DMS53 (cell line): Measurements from ENCODE around the gene PAPPA.
A peak's percentile ranks its signal among the peaks of the same experiment; 100 is the strongest.

Source experiments
- DNase-seq: peaks from one replicate; lab custom pipeline; 2025; lab: John Stamatoyannopoulos, UW

PAPPA gene

GRCh38 chr9:116276651-116277121 lies 123.1 kb downstream of the PAPPA start:
- DNase-seq = no peak

DNA sequence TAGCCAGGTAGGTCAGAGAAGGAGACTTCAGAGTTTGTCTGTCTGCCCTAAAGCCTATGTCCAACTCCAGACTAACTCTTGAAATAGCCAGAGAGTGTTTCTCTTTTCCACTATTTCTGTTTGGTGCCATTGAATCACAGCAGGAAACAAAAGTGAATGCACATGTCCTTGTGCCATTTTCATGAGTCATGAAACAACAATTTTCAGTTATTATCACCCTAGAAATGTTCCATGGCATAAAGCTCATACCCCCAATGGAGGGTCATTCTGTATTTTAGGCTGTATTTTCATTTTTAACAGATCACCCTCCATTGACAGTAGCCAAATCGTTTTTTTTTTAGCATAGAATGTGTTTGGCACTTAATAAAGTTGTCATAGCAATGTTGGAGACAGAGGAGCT lies 124.7 kb downstream of the PAPPA start:
- peak; percentile 2 for DNase-seq

GRCh38 chr9:116279230-116279629 lies 125.6 kb downstream of the PAPPA start:
- no peak for DNase-seq

DNA sequence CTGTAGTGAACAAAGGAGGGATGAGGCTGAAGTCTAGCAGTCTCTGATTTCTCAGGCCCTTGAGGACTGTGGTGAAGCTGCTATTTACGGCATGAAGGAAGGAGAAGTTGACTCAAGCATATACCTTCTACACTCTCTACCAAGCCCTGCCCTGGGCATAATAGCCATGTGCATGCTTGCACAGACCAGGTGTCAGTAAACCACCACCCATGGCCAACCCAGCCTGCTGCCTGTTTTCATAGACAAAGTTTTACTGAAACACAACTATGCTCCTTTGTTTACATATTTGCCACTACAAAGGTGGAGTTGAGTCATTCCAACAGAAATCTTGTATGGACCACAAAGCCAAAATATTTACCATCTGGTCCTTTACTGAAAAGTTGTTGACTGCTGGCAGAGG lies 126.9 kb downstream of the PAPPA start:
- peak; percentile 54 for DNase-seq

DNA sequence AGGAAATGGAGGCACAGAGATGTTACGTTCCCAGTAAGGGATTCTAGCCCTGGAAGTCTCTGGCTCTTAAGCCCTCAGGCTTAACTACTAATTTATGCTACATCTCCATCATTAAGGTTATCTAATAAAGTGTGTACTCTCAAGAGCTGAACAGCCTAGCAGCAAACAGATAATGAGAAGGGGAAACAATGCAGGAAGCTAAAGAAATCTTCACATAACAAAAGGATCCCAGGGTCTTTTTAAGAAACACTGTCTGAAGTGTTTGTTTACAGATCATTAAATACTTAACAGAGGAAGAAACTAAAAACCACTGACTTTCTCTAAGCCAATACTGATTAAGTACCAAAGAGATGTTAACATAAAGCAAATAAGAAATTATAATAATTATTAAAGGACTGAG lies 129.0 kb downstream of the PAPPA start:
- DNase-seq = no peak

- no peak for DNase-seq
Observed at GRCh38 chr9:116284518-116284917, 130.9 kb downstream of the PAPPA start.

DNA sequence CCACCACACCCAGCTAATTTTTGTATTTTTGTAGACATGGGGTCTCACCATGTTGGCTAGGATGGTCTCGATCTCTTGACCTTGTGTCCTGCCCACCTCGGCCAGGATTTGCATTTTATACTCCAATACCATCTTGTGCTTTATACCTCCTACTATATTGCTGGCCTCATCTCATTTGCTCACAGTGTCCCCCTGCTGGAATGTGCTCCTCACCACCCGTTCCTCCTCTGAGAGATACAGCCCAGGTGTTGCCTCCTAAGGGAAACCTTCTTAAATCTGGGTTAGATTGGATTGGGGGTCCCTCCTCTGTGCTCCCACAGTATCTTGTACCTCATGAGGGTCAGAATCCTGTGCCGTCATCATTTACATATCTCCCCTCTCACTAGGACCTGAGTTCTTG lies 131.7 kb downstream of the PAPPA start:
- peak; percentile 16 for DNase-seq

DNA sequence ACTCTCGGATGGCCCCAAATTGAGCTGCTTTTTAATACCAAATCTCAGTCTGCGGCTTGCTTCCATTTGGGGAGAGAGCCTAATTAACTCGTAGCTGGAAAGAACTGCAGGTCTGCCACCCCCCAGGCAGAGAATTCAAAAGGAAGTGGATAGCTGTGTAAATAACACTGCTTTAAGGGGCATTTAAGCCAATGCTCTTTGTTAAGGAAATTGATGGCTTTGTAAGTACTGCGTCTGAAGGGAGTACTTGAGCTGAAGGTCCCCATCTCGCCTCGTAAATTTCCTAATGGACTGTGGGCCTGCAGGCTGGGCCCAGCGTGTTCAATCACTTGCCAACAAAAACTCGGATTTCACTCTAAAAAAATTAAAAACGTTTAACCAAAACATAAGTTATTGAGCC lies 132.7 kb downstream of the PAPPA start:
- DNase-seq = no peak

DNA sequence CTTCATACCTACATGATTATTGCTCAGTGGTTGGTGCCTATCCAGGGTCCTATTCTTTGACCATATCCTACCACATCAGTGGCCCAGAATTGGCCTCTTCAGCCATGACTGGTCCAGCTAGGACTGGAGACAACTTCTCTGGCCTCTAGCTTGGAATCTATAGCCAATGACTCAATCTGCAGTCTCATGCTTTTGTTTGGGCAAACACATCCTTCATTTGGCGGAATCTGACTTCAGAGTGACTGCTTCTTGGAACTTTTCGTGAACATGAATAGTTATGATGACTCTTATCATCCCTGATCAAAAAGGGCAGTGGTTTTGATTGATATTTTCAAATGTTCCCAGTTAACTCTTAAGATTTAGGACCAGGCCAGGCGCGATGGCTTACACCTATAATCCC lies 134.1 kb downstream of the PAPPA start:
- DNase-seq = no peak

DNA sequence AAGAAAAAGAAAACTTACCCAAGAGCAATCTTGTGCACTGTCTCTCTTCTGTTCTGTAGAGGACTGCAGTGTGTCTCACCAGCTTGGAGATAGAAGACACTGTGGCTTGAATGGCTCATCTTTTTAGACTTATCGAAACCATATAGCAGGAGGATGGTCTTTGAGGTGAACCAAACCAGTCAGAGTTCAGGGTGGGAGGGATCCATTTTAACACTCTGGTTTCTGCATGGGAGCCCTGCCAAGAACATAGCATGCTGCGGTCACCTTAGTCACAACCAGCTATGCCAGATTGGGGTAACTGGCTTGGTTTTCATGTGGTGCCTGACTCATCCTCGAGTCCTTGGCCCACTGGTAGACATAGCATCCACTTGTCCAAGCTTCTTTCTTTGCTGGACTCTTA lies 135.1 kb downstream of the PAPPA start:
- DNase-seq = no peak

DNA sequence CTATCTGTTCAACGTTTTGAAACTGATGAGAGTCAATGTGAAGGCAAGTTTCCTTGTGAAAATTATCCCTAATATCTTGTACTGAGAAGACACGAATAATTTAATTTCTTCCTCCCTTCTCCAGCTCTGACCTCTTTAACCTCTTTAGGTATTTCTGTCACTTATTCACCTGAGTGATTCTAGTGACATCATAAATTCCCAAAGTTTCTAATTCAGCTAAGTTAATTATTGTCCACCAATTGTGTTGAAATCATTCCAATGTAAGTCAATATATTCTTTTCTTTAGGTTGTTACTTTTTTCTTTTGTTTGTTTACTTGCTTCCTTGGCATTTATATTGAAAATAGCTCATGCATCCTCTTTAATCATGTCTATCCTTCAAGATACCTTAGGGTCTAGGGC lies 143.8 kb downstream of the PAPPA start:
- no peak for DNase-seq

DNA sequence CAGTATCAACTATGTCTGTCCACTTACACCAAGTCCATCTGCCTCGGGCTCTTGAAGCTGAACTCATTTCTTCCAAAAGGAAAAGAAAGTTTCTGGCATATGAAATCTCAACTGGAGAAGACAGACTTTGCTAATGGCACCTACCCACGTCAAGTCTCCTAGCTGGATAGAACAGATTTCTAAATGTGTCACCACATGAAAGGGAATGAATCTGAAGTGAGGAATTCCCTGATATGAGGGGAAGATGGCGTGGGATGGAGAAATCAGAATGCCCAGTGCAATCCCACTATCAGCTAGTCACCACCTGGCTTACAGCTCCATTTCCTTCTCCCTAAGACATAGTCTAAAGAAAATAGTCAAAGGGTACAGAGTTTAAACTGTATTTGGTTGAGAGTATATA lies 144.7 kb downstream of the PAPPA start:
- no peak for DNase-seq

GRCh38 chr9:116298878-116299391 lies 145.3 kb downstream of the PAPPA start:
- no peak for DNase-seq

- DNase-seq = no peak
Observed at GRCh38 chr9:116300360-116300870, 146.8 kb downstream of the PAPPA start.

DNA sequence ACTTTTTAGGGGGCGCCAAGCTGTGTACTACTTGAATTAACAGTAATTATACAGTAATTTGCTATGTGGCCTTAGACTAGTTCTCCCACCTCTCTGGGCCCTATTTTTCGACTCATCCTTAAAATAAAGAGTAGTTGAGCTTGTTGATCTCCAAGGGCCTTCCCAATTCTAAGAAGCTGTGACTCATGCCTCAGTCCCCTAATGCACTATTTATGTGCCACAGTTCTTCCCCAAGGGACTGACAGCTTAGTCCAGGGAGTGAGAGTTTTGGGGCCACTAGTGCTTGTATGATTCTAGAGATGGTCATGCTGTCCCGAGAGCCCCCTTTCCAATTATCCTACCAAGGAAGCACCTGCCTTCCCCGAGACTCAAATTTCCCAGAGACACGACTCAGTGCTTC lies 149.7 kb downstream of the PAPPA start:
- DNase-seq = no peak

- no peak for DNase-seq
Observed at GRCh38 chr9:116303886-116304538, 150.4 kb downstream of the PAPPA start.

- no peak for DNase-seq
Observed at GRCh38 chr9:116304761-116305160, 151.2 kb downstream of the PAPPA start.

DNA sequence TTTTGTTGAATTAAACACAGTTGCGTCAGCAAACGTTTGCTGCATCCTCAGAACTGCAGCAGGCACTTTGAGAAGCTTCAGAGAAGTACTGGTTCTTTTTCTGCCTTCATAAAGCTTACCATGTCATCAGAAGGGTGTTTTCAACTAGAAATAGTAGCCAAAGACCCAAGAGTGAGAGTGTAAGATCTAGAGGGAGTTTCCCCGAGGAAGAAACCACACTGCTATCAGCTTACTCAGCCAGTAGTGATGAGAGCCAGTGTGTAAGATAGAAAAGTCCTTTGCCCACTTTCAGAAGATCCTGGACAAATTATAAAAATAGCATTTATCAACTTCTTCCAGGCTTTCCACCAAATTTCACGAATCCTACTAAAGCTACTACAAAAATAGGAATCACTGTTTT lies 154.5 kb downstream of the PAPPA start:
- no peak for DNase-seq

DNA sequence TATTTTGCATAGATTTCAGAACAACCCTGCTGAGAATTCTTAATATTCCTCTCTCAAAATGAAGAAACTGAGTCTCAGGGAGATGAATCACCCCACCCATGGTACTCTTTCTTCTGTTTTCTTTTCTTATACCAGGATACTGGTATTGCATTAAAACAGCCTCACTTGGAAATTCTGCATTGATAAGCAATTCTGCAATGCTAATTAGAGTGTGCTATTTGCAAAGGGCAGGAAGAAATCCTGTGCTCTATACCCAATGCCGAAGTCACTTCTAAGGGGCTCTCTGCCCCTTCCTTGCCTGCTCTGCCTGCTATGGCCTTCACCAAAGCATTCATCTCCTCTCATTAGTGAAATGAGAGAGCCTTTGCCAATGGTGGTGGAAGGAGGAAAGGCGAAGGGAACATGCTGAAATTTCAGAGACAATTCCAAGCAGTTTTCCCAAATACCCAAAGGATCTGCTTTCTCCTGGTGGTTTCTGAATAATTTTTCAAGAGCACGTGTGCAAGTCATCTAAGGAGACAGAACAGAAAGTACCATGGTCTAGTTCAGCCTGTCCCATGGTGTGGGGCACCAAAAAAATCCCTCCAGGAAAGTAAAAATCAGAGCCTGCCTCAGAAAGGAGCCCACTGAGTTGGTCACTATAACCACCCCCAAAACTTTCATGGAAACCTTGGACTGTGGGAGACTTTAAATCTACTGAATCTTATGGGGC lies 156.5 kb downstream of the PAPPA start:
- DNase-seq = no peak

DNA sequence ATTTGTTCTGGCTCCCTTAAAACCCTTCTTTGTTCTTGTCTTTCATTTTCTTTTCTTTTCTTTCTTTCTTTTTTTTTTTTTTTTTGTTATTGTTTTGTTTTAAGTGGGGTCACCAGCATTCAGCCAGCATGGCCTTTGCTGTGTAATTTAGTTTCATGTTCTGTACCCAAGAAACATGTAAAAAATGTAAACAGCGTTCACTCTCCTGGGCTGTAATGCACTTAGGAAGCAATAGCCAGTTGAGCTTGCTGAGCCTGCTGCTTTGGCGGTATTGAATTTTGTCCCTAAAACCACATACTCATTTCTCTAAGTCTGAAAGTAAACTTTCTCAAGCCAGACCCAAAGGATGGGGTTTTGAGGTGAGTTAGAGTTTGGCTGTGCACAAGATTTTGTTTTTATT lies 158.6 kb downstream of the PAPPA start:
- DNase-seq = no peak

DNA sequence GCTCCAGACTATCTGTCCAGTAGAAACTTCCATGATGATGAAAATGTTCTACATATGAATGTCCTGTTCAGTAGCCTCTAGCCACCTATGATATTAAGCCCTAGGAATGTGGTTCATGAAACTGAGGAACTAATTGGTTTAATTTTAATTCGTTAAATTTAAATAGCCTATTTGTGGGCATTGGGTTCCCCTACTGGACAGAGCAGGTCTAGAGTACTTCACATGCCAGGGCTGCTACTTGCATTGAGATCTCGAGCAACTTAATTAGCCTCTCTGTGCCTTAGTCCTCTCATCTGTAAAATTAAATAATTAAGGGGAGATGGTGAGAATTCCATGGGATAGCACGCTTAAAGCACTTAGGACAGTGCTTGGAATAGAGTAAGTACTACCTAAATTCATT lies 160.0 kb downstream of the PAPPA start:
- DNase-seq = no peak

DNA sequence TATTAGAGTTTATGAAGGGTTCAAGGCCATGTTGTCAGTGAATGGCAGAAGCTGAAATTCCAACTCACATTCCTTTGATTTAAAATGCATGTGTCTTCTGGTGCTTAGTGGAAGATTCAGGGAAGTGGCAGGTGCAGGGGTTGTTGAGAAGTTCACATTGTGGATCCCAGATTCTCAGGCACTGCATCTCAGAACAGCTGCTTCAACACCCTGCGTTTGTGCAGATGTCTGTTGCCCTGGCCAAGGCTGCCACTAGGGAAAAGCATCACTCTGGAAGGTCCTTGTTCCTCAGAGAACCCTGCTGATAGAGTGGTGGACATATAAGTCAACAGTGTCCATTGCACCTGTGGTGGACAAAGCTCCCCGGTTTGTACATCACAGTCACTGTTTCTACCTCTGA lies 162.7 kb downstream of the PAPPA start:
- no peak for DNase-seq

GRCh38 chr9:116317503-116317902 lies 163.9 kb downstream of the PAPPA start:
- DNase-seq = no peak
